Measurements from ENCODE around the gene PRKCB.
"Not testable (repeated sequence)": the region's sequence is repeated elsewhere in the genome, so short reads cannot be mapped to it uniquely, and the experiment has no call there.

PRKCB gene

GRCh38 chr16:24141917-24142316 is 306.1 kb downstream of the PRKCB start:
- DNase-seq: no peak

- DNase-seq: no peak
Observed at GRCh38 chr16:24145927-24146326, 310.1 kb downstream of the PRKCB start.

- DNase-seq: no peak
Observed at GRCh38 chr16:24146518-24146917, 310.7 kb downstream of the PRKCB start.

- DNase-seq: no peak
Observed at GRCh38 chr16:24149102-24149501, 313.3 kb downstream of the PRKCB start.

GRCh38 chr16:24150282-24150681 is 314.5 kb downstream of the PRKCB start:
- DNase-seq: no peak

GRCh38 chr16:24151482-24151939 is 315.7 kb downstream of the PRKCB start:
- DNase-seq: no peak

- not testable (repeated sequence) for DNase-seq
Observed at GRCh38 chr16:24152048-24152447, 316.3 kb downstream of the PRKCB start.

GRCh38 chr16:24152826-24153225 is 317.0 kb downstream of the PRKCB start:
- DNase-seq: no peak

GRCh38 chr16:24156777-24157176 is 321.0 kb downstream of the PRKCB start:
- DNase-seq: no peak

- no peak for DNase-seq
Observed at GRCh38 chr16:24163935-24164334, 328.2 kb downstream of the PRKCB start.

GRCh38 chr16:24164416-24164815 is 328.6 kb downstream of the PRKCB start:
- DNase-seq: no peak

GRCh38 chr16:24165273-24165672 is 329.5 kb downstream of the PRKCB start:
- no peak for DNase-seq

GRCh38 chr16:24166661-24167528 is 331.1 kb downstream of the PRKCB start:
- DNase-seq: no peak

- no peak for DNase-seq
Observed at GRCh38 chr16:24168856-24169255, 333.1 kb downstream of the PRKCB start.

GRCh38 chr16:24170407-24170806 is 334.6 kb downstream of the PRKCB start:
- no peak for DNase-seq

GRCh38 chr16:24174504-24174903 is 338.7 kb downstream of the PRKCB start:
- DNase-seq: no peak

- DNase-seq: no peak
Observed at GRCh38 chr16:24174957-24175356, 339.2 kb downstream of the PRKCB start.

GRCh38 chr16:24178496-24178895 is 342.7 kb downstream of the PRKCB start:
- DNase-seq: no peak

- no peak for DNase-seq
Observed at GRCh38 chr16:24180451-24180850, 344.7 kb downstream of the PRKCB start.

GRCh38 chr16:24188021-24188542 is 352.3 kb downstream of the PRKCB start:
- DNase-seq: no peak

- DNase-seq: no peak
Observed at GRCh38 chr16:24188751-24189318, 353.1 kb downstream of the PRKCB start.

GRCh38 chr16:24189941-24190340 is 354.2 kb downstream of the PRKCB start:
- DNase-seq: no peak

- DNase-seq: no peak
Observed at GRCh38 chr16:24191876-24192402, 356.2 kb downstream of the PRKCB start.

- DNase-seq: no peak
Observed at GRCh38 chr16:24195221-24195620, 359.4 kb downstream of the PRKCB start.
